ENCODE data around the gene RASL10A. TPM values are rescaled to one million over a fixed set of nuclear protein-coding genes. Genes with fewer than 3 reads are reported as not detected.

RASL10A gene
- total RNA-seq, 4 donors from 2014 or later: 0.38 to 3.5 (median 0.75) TPM; not detected in 1

DNA sequence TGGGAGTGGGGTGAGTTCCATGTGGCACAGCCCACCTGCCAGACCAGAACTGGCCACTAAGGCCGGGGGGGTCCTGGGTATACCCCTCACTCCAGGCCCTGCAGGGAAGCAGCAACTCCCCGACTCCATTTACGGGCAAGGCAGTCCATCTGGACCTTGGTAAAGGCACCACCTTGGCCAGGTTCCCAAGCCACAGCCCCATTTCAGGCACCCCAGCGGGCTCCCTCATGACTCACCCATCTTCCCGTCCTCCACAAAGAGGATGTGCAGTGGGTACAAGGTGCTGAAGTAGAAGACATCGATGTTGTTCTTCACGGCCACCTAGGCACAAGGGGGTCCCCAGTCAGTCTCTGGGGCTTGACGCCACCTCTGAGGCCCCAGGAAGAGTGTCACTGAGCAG is 15.7 kb upstream of the RASL10A start:
- 87 to 96% methylated on average over 3 to 7 of the region's 8 CpGs for WGBS, 2 donors
- intact Hi-C loops (cut with DNase I): no loop called here

GRCh38 chr22:29330753-29331152 is 15.3 kb upstream of the RASL10A start:
- Histone ChIP-seq H3K4me3 (no peak overlapping the region), H3K27ac (no peak overlapping the region), H3K27me3 (no peaks in the 10 kb centered on the region), H3K9me3 (no peaks in the 10 kb centered on the region), H3K36me3 (peaks cover 42 to 97% (median 73%) of the 10 kb centered on the region in 3 donors), H3K4me1 (peaks cover 0 to 12% (median 3%) of the 10 kb centered on the region in 3 donors)
- DNase-seq: no peak
- intact Hi-C loops (cut with DNase I): no loop called here
- WGBS, 2 donors: 67 to 87% methylated on average over 7 to 9 of the region's 9 CpGs
- no peak for TF ChIP-seq POLR2A (IDR thresholded peaks at IDR 0.05)
- TF ChIP-seq, protein P1, sequence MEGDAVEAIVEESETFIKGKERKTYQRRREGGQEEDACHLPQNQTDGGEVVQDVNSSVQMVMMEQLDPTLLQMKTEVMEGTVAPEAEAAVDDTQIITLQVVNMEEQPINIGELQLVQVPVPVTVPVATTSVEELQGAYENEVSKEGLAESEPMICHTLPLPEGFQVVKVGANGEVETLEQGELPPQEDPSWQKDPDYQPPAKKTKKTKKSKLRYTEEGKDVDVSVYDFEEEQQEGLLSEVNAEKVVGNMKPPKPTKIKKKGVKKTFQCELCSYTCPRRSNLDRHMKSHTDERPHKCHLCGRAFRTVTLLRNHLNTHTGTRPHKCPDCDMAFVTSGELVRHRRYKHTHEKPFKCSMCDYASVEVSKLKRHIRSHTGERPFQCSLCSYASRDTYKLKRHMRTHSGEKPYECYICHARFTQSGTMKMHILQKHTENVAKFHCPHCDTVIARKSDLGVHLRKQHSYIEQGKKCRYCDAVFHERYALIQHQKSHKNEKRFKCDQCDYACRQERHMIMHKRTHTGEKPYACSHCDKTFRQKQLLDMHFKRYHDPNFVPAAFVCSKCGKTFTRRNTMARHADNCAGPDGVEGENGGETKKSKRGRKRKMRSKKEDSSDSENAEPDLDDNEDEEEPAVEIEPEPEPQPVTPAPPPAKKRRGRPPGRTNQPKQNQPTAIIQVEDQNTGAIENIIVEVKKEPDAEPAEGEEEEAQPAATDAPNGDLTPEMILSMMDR (IDR thresholded peaks at IDR 0.05): no peak

More for the DNA sequence above, 15.7 kb upstream of the RASL10A start:
- H3K4me1 ChIP-seq: peaks cover 0 to 13% (median 3%) of the 10 kb centered on the region in 3 donors
- H3K27ac ChIP-seq: no peak overlapping the region
- DNase-seq: no peak
- no peak overlapping the region for H3K4me3 ChIP-seq
- no peaks in the 10 kb centered on the region for H3K27me3 ChIP-seq
- H3K36me3 ChIP-seq: peaks cover 42 to 100% (median 74%) of the 10 kb centered on the region in 3 donors
- no peaks in the 10 kb centered on the region for H3K9me3 ChIP-seq
- TF ChIP-seq POLR2A (IDR thresholded peaks at IDR 0.05): no peak

DNA sequence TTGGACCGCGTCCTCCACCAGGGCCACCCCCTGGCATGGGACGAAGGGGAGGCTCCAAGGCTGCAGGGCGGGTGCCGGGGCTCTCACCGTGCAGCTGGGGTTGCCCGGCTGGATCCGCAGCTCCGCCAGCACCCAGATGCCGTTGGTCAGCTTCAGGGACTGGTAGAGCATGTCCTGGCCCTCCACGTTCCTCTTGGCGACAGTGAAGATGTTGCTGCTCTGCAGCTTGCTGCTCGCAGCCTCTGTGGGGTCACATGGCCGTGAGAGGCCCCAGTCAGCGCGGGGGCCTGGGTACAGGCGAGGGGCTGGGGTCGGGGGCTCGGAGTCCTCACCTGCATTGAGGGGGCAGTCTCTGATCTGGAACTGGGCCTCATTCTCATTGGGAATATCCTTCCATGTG is 14.8 kb upstream of the RASL10A start:
- H3K27me3 ChIP-seq: no peaks in the 10 kb centered on the region
- DNase-seq: no peak
- no peak overlapping the region for H3K27ac ChIP-seq
- no peaks in the 10 kb centered on the region for H3K9me3 ChIP-seq
- intact Hi-C loops (cut with DNase I): no loop called here
- WGBS, 2 donors: 96% methylated on average over 4 of the region's 19 CpGs; no CpG with 5 or more reads in 1 of the 2 donors
- H3K4me3 ChIP-seq: no peak overlapping the region
- TF ChIP-seq POLR2A (IDR thresholded peaks at IDR 0.05): no peak
- TF ChIP-seq, protein P1 (IDR thresholded peaks at IDR 0.05): no peak
- peaks cover 0 to 12% (median 3%) of the 10 kb centered on the region in 3 donors for H3K4me1 ChIP-seq
- peaks cover 42 to 92% (median 69%) of the 10 kb centered on the region in 3 donors for H3K36me3 ChIP-seq

DNA sequence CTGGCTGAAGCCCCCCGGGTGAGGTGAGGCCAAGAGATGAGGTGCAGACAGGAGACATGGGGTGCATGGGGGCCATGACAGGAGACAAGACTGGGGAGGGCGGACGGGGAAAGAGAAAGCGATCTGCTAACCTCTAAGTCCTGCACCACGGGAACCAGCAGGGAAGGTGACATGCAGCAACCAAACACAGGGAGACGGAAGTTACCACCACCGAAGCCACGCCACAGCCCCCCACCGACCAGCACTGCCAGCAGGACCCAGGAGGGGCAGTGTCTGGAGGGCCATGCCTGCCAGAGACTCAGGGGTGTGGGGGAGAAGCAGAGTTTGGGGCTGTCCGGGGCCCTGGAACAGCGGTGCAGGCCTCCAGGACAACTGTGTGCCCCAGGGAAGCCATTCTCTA is 14.1 kb upstream of the RASL10A start:
- intact Hi-C loops (cut with DNase I): no loop called here

DNA sequence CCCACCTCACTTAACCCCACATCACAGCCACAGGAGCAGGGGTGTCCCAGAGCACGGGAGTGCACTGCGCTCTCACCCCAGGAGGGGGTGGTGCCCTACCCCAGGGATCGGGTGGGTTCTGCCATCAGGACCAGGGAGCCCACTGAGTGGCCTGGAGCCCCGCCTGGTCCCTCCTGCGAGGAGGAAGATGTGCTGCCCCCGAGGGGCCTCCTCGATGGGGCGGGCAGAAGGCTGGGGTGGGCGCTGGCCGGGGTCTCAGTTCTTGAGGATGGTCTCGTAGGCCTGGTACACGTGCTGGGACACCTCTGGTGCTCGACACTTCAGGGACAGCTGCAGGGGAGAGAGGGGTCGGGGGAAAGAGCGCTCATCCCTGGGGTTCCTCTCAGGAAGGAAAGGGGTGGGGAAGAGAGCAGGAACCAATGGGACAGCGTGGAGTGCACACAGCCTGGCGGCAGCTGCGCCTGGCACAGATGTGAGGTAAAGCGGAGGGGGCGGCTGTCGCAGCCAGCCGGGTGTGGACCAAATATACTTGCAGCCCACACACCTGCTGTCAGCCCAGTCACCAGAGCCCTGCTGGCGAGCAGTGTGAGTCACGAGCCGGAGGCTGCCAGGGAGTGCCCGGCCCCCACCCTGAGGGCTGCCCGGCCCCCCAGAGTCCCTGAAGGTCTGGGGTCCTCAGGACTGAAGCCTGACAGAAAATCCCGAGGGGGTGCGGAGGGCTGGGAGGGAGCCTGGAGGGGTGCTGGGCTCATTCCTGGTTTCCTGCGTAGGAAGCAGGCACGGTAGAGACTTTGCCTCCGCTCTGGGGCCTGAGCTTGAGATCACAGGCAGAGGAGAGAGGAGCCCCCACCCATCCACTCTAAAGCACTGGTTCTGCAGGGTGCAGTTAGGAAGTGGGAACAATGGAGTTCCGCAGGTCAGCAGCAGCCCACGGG is 13.3 kb upstream of the RASL10A start:
- Histone ChIP-seq H3K9me3 (no peaks in the 10 kb centered on the region), H3K27ac (no peak overlapping the region), H3K27me3 (no peaks in the 10 kb centered on the region), H3K36me3 (peaks cover 42 to 78% (median 54%) of the 10 kb centered on the region in 3 donors), H3K4me3 (no peak overlapping the region), H3K4me1 (peaks cover 0 to 12% (median 3%) of the 10 kb centered on the region in 3 donors)
- DNase-seq: no peak
- WGBS, 2 donors: 83 to 88% methylated on average over 16 to 26 of the region's 34 CpGs
- intact Hi-C loops (cut with DNase I): no loop called here
- no peak for TF ChIP-seq POLR2A (IDR thresholded peaks at IDR 0.05)
- TF ChIP-seq, protein P1 (IDR thresholded peaks at IDR 0.05): no peak

More for the DNA sequence above, 14.1 kb upstream of the RASL10A start:
- 88 to 90% methylated on average over 5 to 9 of the region's 11 CpGs for WGBS, 2 donors
- no peak for TF ChIP-seq POLR2A (IDR thresholded peaks at IDR 0.05)
- TF ChIP-seq, protein P1 (IDR thresholded peaks at IDR 0.05): no peak
- H3K27ac ChIP-seq: no peak overlapping the region
- H3K4me3 ChIP-seq: no peak overlapping the region
- DNase-seq: no peak
- H3K9me3 ChIP-seq: no peaks in the 10 kb centered on the region
- H3K4me1 ChIP-seq: peaks cover 0 to 12% (median 3%) of the 10 kb centered on the region in 3 donors
- peaks cover 42 to 85% (median 62%) of the 10 kb centered on the region in 3 donors for H3K36me3 ChIP-seq
- H3K27me3 ChIP-seq: no peaks in the 10 kb centered on the region
